HFF-Myc (cell line): Measurements from ENCODE around the gene EXOSC2.

Experiments
- DNase-seq: peaks from one replicate; pipeline ENCODE4 v3.0.0-alpha.2; 2011; ENCODE audit warnings: low read depth; ENCODE audit errors: extremely low read depth
- H3K4me3 ChIP-seq: replicated peaks from 2 replicates; pipeline ENCODE4 v1.5.1; 2011; ENCODE audit warnings: low read depth, mild to moderate bottlenecking, control low read depth, low read length
- TF ChIP-seq, protein P1 (sequence below): IDR thresholded peaks from 2 replicates; pipeline ENCODE4 v1.5.1; 2012; ENCODE audit warnings: mild to moderate bottlenecking, low read depth, low read length, control low read depth; ENCODE audit errors: missing control alignments

The EXOSC2 gene

GRCh38 chr9:130688072-130688471, 5.5 kb upstream of the EXOSC2 start:
- TF ChIP-seq, protein P1, sequence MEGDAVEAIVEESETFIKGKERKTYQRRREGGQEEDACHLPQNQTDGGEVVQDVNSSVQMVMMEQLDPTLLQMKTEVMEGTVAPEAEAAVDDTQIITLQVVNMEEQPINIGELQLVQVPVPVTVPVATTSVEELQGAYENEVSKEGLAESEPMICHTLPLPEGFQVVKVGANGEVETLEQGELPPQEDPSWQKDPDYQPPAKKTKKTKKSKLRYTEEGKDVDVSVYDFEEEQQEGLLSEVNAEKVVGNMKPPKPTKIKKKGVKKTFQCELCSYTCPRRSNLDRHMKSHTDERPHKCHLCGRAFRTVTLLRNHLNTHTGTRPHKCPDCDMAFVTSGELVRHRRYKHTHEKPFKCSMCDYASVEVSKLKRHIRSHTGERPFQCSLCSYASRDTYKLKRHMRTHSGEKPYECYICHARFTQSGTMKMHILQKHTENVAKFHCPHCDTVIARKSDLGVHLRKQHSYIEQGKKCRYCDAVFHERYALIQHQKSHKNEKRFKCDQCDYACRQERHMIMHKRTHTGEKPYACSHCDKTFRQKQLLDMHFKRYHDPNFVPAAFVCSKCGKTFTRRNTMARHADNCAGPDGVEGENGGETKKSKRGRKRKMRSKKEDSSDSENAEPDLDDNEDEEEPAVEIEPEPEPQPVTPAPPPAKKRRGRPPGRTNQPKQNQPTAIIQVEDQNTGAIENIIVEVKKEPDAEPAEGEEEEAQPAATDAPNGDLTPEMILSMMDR: no peak
- DNase-seq: no peak
- H3K4me3 ChIP-seq: no peak overlapping the region

- H3K4me3 ChIP-seq: peak overlapping the region; percentile 31; the same call in 1 of the 2 replicates
- DNase-seq: no peak
These were observed 4.0 kb upstream of the EXOSC2 start for GRCh38 chr9:130689572-130689936.

DNA sequence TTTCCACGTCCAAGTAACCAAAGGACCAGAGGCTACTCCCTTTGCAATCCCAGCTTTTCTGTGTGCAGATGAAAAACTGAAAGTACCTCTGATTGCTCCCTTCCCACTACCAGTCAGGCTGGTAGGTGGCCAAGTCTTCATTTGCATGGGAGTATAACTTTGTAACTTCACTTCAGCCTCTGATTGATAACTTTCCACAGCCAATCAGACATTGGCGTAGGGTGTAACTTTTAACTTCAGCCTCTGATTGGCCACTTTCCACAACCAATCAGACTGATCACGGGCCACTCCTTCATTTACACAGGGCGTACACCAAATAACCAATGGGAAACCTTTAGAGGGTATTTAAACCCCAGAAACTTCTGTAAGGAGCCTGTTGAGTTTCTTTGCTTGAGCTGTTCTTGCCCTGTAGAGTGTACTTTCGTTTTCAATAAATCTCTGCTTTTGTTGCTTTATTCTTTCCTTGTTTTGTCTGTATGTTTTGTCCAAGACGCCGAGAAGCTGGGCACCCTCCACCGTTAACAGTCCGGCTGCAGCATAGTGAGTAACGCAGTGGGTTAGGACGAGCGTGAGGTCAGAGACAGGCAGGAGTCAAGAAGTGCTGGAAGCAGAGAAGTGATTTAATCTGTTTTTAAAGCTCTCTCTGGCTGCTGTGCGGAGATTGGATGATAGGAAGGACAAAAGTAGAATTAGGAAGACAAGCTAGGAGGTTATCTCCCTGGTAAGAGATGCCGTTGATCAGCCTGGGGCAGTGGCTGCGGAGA, 3.5 kb upstream of the EXOSC2 start:
- peak; percentile 85 for DNase-seq
- peak overlapping the region; percentile 31 for H3K4me3 ChIP-seq

More at GRCh38 chr9:130689572-130689936, 4.0 kb upstream of the EXOSC2 start:
- TF ChIP-seq, protein P1: no peak

DNA sequence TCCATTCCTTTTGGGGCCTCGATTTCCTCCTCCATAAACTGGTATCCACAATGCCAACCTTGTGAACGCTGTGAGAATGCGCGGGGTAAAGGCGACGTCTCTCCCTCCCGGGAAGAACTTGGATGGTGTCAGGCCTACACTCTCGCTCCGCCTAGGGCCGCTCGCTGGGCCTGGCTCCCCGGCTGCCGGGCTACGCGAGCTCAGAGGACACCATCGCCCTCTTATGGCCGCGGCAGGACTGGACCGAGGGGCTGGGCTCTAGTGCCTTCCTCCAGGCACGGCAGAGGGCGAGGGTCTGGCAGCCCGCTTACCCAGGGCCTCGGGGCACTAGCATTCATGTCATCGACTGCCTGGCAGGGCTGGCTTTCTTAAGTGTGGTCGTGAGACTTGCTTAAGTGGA, 1.3 kb upstream of the EXOSC2 start:
- DNase-seq: no peak
- H3K4me3 ChIP-seq: no peak overlapping the region
- TF ChIP-seq, protein P1: peak; percentile 32

More for the DNA sequence above, 3.5 kb upstream of the EXOSC2 start:
- TF ChIP-seq, protein P1: no peak

DNA sequence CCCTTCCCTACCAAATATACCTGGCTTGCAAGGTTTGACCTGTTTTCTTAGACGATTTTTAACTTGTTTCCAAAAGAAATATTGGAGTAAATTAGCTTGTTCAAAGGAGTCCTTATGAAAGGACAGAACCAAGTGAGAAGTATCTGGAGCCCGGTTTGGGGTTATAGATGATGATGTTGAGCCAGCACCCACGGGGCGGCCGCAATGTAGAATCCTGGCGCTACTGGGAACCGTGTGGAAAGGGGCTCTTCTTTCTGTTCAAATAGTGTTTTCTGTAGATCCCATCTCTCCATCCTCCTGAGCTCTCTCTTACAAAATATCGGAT, 517 bp upstream of the EXOSC2 start:
- DNase-seq: no peak

GRCh38 chr9:130694205-130694604, 625 bp downstream of the EXOSC2 start:
- DNase-seq: no peak
- TF ChIP-seq, protein P1: no peak
- peak overlapping the region; percentile 76 for H3K4me3 ChIP-seq

More for the DNA sequence above, 517 bp upstream of the EXOSC2 start:
- peak overlapping the region; percentile 76 for H3K4me3 ChIP-seq
- TF ChIP-seq, protein P1: no peak
